ENCODE results near the gene ZNF469.

Gene ZNF469

GRCh38 chr16:88417684-88418476 is 35.1 kb downstream of the ZNF469 start:
- no peak for DNase-seq (ENCODE audit: low read depth)
- no peak for TF ChIP-seq CTCF (conservative IDR thresholded peaks at IDR 0.05; ENCODE audit: low read depth, low read length)
- H3K4me3 ChIP-seq (ENCODE audit: low read depth, low read length), result no peak overlapping the region

GRCh38 chr16:88418869-88419268 is 36.1 kb downstream of the ZNF469 start:
- DNase-seq (ENCODE audit: low read depth), result no peak
- TF ChIP-seq CTCF (conservative IDR thresholded peaks at IDR 0.05; ENCODE audit: low read depth, low read length), result no peak
- no peak overlapping the region for H3K4me3 ChIP-seq (ENCODE audit: low read depth, low read length)

- no peak overlapping the region for H3K4me3 ChIP-seq (ENCODE audit: low read depth, low read length)
- no peak for DNase-seq (ENCODE audit: low read depth)
- TF ChIP-seq CTCF (conservative IDR thresholded peaks at IDR 0.05; ENCODE audit: low read depth, low read length), result no peak
Observed at GRCh38 chr16:88419790-88420189, 37.0 kb downstream of the ZNF469 start.

- DNase-seq (ENCODE audit: low read depth), result no peak
- TF ChIP-seq CTCF (conservative IDR thresholded peaks at IDR 0.05; ENCODE audit: low read depth, low read length), result no peak
- H3K4me3 ChIP-seq (ENCODE audit: low read depth, low read length), result no peak overlapping the region
Observed at GRCh38 chr16:88420496-88420895, 37.7 kb downstream of the ZNF469 start.

GRCh38 chr16:88421301-88421700 is 38.5 kb downstream of the ZNF469 start:
- no peak overlapping the region for H3K4me3 ChIP-seq (ENCODE audit: low read depth, low read length)
- TF ChIP-seq CTCF (conservative IDR thresholded peaks at IDR 0.05; ENCODE audit: low read depth, low read length), result no peak
- no peak for DNase-seq (ENCODE audit: low read depth)

- DNase-seq (ENCODE audit: low read depth), result no peak
- no peak overlapping the region for H3K4me3 ChIP-seq (ENCODE audit: low read depth, low read length)
- TF ChIP-seq CTCF (conservative IDR thresholded peaks at IDR 0.05; ENCODE audit: low read depth, low read length), result no peak
Observed at GRCh38 chr16:88421871-88422433, 39.2 kb downstream of the ZNF469 start.

Data from choroid plexus epithelial cell (primary cell).